Measurements from ENCODE around the gene MRTFB.

MRTFB gene

DNA sequence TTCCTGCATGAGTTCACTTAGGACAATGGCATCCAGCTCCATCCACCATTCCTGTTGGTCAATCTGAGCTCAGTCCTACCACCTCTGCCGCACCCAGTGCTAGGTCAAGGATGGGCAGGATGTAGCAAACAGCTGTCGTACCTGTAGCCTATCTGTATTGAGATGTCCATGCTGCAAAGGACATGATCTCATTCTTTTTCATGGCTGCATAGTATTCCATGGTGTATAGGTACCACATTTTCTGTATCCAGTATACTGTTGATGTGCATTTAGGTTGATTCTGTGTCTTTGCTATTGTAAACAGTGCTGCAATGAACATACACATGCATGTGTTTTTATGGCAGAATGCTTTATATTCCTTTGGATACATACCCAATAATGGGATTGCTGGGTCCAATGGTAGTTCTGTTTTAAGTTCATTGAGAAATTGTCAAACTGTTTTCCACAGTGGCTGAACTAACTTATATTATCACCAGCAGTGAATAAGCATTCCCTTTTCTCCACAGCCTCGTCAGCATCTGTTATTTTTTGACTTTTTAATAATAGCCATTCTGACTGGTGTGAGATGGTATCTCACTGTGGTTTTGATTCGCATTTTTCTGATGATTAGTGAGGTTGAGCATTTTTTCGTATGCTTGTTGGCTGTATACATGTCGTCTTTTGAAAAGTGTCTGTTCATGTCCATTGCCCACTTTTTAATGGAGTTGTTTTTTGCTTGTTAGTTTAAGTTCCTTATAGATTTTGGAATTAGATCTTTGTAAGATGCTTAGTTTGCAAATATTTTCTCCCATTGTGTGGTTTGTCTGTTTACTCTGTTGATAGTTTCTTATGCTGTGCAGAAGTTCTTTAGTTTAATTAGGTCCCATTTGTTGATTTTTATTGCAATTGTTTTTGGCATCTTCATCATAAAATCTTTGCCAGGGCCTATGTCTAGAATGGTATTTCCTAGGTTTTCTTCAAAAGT lies 7.2 kb upstream of the MRTFB start:
- no peak for DNase-seq

DNA sequence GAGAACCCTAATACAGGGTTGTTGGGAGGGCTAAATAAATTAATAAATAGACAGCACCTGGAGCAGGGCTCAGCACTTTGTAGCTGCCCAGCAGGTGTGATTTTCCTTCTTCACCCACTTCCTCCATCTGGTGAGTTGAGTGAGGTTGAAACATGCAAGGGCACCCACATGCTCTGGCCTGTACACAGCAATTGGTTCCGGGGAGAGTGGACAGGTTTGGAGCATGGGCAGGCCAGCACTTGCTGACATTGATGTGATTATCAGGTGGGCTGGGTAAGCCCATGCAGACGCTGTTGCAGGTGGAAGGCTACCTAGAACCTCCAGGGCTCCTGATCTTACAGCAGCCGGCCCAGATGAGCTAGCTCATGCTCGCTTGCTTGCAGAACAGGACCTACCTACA lies 1.3 kb upstream of the MRTFB start:
- DNase-seq = no peak

DNA sequence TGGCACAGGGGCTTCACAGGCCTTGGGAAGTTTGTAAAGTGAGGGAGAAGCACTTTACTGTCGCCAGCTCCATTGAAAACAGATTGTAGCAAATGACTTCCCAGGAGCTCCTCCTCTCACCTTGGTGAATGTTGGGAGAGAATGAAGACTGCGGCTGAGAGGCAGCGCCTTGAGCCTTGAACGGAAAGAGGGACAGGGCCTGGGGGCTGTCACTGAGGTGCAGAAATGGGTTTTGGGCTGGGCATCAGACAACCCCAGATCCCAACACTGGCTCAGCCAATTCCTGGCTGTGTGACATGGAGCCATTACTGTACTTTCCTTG lies 603 bp upstream of the MRTFB start:
- no peak for DNase-seq

DNA sequence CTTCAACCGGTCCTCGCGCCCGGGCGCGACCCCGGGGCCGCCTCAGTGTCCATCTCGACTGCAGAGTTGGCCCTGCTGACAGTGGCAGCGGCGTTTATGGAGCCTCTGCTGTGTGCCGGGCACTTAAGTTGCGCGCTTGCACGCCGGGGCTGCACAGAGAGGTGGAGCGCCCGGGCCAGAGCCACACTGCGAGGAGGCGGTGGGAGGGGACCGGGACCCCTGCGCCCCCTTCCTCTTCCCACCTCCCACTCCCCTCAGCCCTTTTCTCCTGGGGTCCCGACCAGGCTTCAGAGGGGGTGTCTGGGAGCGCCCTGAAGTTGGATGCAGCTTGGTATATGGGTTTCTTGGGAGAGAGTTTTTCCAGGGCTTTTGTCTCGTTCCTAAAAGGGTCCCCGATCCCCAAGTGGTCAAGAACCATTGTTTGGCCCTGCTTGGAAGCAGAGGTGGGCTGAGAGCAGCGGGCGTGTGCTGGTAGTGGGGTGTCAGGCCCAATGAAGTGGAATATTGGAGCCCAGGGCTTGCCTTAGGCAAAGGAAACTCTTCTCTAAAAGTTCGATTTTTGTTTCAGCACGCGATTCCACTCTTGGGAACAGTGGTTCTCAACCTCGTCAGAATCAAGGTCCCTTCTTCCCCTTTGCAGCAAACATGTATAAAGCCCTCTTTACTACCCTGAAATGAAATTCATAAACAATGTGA lies 605 bp downstream of the MRTFB start:
- DNase-seq = peak; percentile 42

DNA sequence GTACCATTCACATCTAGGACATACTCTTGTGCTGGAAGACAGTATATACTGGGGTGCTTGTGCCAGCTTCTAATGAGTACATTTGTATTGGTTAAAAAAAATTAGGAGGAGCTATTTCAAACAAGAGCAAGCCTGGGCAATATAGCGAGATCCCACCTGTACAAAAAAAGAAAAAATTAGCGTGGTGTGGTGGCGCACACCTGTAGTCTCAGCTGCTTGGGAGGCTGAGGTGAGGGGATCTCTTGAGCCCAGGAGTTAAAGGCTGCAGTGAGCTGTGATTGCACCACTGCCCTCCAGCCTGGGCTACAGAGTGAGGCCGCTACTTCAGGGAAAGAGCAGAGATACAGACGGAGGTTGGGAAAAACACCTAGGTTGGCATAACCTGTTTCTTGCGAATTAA lies 1.2 kb downstream of the MRTFB start:
- DNase-seq = no peak

DNA sequence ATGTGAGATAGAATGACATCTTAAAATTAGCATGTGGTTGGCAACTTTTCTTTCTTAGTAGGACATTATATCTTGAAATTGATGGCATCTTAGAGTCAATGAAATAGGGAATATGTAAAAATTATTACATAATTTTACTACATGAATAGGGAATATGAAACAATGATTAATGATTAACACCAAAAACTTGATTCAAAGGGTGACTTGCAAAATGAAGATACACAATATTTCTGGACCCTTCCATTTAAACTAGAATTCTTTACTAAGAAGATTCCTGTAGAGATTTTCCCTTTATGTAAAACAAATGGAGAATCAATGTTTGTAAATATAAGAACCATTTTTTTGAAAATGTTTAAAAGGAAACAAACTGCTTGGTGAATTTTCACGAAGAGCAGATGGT lies 3.4 kb downstream of the MRTFB start:
- no peak for DNase-seq

DNA sequence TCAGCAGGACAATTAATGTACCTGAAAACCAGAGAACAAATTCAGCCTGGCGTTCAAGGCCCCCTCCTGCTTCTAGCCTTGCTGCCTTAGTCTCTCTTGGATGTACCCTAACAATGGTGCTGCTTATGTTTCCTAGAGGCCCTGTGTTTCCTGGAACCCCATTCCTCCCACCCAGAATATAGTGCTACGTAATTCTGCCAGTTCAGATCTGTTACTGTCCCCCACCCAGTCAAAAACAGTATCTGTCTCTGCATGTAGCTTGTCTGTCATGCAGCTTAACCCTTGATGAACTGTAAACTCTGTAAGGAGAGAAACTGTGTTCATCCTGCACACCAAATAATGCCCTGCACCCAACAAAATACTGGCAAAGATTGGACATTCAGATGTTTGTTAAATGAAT lies 6.8 kb downstream of the MRTFB start:
- no peak for DNase-seq

DNA sequence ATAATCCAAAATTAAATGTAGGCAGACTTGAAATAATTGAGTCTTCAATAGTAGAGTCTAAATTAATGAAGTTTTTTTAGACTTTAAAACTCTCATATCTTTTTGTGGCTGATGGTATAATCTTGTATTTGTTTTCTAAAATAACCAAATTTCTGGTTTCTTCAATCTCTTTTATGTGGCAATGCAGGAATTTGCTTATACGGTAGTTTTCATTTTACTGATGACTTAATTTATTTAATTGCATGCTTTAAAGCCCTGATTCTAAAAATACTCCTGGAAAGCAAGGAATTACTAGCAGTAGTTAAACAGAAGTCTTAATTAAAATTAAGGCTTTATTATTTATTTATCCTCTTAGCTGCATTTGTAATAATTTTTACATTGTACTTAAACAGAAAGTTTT lies 15.4 kb downstream of the MRTFB start:
- DNase-seq = no peak

DNA sequence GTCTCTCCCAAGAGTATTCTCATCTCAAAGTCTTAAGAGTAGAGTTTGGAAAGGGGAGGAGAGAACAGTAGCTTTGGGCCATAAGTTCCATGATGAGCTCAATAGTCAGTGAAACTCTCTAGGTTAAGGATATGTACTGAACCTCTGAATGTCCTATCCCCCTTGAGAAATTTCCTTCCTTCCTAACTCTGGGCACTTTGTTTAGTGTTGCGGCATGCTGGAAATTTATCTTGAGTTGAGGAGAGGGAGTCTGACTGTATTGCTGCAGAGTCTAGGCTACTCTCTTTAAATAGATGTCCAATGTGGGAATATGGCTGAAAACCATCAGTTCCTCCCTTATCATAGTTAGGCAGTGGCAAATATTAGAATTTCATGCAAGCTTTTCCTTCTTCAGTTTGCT lies 16.1 kb downstream of the MRTFB start:
- DNase-seq = no peak

DNA sequence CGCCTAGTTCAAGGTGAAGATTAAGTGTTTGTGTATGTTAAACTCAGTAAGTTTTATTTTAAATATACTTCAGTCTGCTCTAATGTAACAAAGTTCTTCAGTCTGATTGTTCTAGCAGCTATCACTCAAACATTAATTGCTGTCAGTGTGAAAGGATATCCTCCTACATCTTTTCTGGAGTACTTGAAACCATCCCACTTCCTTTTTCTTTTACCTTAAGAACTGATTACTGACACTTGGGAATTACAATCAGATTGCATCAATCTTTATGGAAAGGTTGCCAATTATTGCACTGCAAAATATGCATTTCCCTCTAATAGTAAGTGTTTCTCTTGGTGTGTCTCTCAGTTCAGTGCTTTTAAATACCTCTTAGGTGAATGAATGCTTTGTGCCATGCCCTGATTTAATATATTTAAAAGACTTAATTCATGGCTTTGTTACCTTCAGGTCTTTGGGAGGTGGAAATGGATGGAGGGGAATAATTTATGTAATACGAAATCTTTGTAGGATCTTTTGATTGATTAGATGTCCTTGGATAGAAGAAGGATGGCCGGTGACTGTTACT lies 16.6 kb downstream of the MRTFB start:
- DNase-seq = no peak

DNA sequence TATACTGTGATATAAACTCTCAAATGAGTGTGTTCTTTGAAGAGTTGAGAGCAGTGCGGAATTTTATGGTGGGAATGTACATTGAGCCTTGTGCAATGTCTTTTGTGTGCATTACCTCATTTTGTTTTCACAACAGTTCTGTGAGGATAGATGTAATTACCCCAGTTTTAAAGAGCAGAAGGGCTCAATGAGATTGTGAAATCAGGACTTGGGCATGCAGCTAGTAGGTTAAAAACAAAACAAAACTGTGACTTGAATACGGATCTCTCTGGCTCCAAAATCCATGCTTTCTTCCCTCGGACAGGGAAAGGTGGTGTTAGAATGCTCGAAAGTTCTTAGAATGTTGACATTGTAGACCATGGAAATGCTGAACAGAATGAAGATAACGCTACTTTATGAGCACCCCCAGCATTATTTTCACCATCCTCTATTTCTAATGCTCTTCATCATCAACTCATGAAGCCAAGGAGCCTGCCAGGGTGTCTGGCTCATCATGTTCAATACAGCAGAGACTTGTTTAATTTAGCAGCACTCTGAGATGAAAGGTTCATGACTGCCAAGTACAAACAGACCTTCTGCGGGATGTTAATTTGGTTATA lies 17.1 kb downstream of the MRTFB start:
- DNase-seq = no peak

DNA sequence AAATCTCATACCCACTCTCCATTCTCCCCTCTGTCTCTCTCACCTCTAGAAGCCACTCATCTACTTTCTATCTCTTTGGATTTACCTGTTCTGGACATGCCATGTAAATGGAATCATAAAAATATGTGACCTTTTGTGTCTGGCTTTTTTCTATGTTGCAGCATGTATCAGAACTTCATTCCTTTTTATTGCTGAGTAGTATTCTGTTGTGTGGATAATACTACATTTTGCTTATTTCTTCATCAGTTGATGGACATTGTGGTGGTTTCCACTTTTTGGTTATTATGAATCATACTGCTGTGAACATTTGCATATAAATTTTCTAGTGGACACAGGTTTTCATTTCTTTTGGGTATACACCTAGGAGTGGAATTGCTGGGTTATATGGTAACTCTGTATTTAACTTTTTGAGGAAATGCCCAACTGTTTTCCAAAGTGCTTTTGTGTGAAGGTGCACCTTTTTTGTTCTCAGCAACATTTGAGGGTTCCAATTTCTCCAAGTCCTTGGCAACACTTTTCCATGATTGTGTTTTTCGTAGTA lies 18.2 kb downstream of the MRTFB start:
- no peak for DNase-seq

DNA sequence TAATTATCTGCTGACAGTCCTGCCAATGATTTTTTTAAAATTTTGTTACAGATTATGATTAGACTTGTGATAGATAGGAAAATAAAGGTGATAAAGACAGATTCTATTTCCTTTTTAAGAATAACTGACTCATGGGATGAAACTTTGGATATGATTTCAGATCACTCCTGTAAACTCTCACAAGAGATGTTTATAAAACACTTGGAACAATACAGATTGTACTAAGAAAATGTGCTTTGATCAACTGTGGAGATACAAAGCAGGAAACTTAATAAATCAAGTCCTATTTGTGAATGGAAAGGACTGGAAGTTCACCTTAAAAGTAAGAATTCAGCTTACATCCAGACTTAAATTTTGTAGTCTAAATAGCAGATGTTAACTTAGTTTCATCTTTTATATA lies 21.4 kb downstream of the MRTFB start:
- no peak for DNase-seq

DNA sequence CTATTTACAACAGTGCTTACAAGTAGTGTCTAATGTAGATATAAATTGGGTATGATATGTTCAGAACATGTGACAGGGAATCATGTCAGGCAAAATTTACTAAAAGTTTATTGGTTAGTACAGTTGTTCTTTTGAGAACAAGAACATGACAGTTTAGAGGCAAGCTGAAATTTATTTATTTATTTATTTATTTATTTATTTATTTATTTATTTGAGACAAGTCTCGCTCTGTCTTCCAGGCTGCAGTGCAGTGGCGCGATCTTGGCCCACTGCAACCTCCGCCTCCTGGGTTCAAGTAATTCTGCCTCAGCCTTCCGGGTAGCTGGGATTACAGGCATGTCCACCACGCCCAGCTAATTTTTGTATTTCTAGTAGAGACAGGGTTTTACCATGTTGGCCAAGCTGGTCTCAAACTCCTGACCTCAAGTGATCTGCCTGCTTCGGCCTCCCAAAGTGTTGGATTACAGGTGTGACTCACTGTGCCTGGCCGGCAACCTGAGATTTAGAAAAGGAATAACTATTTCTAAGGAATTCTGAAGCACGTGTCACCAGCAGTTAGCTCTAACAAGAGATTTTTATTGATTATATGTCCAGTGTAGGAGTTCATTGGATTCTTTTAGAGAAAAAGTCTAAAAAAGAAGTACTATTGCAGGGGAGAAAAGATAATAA lies 24.9 kb downstream of the MRTFB start:
- DNase-seq = no peak

DNA sequence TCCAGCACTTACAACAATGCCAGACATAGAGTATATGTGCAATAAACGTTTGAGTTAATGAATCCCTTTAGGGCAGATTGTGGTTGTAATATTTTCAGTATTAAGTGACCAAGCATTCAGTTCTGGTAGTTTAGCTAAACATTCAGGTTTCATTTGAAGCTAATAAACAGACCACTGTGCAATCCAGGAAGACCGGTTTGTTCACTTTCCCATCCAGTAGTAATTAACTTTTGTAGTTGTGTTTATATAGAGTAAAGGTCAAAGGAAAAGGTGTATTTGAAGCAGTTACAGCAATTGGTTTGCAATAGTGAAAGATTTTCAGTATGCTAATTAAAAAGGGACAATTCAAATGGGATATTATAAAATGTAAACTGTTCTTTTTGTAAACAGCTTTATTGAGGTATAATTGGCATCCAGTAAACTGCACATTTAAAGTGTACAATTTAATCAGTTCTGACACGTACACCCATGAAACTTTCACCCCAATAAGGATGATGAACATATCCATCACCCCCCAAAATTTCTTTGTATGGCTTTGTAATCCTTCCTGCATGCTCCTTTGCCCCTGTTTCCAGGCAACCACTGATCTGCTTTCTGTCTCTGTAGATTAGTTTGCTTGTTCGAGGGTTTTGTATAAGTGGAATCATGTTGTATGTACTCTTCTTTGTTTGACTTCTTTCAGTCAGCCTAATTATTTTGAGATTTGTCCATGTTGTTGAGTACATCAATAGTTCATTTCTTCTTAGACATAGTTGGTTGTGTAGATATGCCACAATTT lies 26.3 kb downstream of the MRTFB start:
- no peak for DNase-seq

DNA sequence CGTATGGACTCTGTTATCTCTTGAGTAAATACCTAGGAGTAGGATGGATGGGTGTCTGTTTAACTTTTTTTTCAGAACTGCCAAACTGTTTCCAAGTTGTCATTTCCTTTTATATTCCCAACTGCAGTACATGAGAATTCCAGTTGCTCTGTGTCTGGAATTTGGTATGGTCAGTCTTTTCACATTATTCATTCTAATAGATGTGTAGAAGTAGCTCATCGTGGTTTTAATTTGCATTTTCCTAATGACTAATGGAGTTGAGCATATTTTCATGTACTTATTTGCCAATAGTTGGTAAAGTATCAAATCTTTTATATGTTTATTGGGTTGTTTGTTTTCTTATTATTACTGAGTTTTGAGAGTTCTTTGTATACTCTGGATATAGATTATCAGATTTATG lies 27.0 kb downstream of the MRTFB start:
- no peak for DNase-seq

DNA sequence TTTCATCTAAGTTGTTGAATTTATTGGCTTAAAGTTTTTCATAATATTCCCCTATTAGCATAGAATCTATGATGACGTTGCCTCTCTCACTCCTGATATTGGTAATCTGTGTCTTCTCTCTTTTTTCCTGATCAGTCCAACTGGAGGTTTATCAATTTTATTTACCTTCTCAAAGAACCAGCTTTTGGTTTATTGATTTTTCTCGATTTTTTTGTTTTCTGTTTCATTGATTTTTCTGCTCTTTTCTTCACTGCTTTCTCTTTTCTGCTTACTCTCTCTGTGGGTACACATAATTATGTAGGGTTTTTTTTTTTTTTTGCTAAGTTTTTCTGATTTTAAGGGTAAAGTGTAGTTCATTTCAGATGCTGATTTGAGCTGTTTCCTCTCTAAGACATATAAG lies 29.7 kb downstream of the MRTFB start:
- no peak for DNase-seq

DNA sequence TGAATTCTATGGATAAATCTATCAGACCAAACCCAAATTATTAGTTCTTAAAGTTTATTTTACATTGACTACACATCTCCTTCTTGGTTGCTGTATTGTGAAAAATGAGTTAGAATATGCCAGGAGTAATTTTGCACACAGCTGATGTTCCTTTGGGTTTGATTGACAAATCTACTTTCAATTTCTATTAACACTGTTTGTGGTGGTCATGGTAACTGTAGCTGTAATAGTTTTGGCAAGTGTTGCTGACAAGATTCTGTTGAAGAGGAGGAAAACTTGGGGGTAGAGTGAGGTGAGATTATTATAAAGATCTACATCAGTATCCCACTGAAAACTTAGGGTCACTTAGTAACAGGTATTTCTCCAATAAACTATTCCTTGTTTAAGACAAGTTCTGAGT lies 30.3 kb downstream of the MRTFB start:
- DNase-seq = no peak

DNA sequence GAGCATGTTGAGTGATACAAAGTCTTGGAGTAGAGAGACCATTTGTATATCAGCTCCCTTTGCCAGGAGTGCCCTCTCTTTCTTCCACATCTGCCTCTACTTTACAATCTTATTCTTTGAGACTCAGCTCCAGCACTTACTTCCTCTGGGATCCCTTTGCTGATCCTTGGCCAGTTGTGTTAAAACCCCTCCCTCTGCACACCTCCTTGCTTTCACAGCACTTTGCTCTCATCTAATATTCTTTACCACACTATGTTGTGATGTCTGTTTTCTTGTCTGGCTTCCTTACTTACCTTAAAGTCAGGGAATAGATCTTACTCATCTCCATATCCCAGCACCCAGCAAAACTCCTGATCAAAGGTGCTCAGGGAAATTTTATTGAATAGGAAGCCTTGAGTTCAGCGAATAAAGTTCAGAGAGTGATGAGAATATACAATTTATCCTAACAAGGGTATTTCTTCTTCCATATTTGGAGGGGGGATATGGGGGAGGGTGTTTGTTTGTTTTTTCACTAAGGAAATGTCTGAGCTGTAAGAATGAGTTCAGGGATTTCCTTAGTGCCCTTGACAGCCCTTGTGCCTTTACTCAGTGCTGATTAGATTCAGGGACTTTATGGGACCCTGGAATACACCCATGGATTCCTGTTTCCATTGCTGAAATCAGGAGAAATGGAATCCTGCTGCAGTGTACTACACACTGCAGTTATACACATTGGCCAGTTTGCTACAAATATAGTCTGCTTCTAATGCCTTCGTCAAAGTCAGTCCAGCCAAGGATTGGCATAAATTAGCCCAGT lies 32.0 kb downstream of the MRTFB start:
- DNase-seq = no peak

DNA sequence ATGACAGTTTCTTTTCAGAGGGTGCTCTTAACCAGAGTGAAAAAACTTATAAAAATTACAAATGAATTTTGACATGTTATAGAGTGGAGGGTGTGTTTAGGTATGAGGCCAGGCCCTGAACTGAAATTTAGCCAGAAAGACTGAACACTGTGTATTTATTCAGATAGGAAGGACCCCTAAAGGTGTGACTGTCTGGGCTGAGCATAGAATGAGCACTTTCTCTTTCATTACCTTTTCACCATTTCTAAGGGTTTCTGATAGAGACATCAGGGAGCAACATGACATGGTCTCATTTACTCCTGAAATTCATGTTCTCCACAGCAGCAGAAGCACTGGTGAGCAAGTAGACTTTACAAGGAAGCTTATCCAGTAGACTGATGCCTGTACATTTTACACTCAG lies 32.9 kb downstream of the MRTFB start:
- DNase-seq = no peak

DNA sequence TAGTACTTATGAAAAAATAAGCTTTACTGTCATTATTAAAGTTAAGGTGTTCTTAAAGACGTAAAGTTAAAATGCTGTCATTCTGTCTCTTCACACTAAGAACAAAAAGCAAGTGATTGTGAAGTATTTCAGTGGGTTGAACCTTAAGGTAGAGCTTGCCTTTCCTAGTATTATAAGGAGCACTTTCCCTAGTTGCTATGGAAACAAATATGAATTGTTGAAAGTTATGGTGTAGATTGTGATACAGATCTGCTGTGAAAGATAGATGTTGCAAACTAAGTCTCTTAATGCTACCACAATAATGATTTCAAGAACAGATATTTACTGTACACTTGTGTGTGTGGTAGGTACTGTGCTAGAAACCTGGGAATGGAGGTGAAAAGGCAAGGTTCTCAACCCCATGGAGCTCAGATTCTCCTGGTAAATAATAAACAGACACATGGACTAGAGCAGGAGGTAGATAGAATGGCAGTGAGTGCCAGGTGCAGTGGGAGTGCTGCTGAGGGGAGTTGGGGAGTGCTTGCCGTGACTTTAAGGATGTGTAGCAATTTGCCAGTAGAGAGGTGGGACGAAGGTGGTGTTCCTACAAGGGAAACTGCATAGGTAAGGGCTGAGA lies 34.7 kb downstream of the MRTFB start:
- DNase-seq = no peak
